SK-N-DZ (cell line): Measurements from ENCODE around the gene CTRB2.
"Not testable (repeated sequence)": the region's sequence is repeated elsewhere in the genome, so short reads cannot be mapped to it uniquely, and the experiment has no call there.

Source experiments
- DNase-seq: peaks from one replicate; pipeline ENCODE4 v3.0.0-alpha.2; 2015; ENCODE audit warnings: low spot score

CTRB2 gene

DNA sequence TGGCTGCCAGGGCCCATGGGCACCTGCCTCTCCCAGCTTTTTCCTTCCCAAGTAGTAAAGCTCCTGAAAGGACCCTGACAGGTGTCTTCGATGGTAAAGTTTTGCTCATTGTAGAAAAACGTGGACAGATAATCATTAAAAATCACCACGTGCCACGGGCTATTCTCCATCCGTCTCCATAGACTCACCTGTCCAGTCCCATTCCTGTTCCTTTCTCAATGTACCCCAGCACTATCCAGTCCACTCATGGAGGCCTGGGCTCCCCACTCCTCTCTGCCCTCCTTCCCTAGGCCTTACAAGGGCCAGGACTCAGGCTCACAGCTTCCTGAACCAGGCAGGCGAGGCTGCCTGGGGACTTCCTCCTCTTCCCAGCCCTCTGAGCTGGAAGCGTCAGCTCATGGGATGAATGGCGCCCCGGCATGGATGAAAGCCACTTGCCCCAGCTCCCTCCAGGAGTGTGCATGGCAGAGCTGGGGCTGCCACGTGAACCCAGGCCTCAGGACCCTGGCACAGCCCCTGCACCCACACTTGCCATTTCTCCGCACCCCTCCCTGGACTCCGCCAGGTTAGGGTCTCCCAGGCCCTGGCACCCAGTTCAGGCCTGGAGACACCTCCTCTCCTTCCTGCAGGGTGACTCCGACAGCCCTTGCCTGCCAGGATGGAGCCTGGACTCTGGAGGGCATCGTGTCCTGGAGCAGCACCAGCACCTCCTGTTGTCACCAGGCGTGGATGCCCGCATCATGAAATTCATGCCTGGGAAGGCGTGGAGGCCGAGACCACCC lies 20.6 kb upstream of the CTRB2 start:
- no peak for DNase-seq

GRCh38 chr16:75226550-75227360 lies 19.8 kb upstream of the CTRB2 start:
- no peak for DNase-seq

DNA sequence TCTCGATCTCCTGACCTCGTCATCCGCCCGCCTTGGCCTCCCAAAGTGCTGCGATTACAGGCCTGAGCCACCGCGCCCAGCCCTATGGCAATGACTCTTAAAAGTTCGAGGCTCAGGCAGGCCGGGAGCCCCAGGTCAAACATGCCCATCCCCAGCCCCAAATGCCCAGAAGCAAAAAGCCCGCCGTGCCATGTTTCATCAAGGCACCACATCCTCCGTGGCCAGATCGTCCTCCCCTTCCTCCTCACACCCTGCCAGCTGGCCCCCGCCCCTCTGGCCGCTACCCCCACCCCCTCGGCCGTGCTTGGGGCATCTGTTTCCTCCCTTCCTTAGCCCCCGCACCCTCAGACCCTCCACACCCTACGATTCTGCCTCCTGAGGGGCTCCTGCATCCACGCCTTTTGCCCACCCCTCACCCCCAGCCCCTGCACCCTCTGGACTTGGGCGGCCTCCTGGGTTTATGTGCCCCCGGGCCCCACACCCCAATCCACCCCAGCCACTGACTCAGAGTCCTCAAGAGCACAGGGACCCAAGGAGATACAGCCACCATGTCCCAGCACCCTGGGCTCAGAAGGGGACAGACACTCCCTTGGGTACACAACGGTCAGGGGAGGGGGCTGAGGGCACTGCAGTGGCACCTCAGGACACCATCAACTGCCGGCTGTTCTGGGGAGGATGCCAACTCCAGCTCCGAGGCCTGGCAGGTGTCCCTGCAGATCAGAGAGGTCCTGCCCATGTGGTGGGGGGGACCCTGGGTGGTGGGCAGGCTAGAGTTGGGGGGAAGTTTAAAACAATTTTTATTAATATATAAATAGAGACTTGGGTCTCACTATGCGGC lies 18.9 kb upstream of the CTRB2 start:
- no peak for DNase-seq

DNA sequence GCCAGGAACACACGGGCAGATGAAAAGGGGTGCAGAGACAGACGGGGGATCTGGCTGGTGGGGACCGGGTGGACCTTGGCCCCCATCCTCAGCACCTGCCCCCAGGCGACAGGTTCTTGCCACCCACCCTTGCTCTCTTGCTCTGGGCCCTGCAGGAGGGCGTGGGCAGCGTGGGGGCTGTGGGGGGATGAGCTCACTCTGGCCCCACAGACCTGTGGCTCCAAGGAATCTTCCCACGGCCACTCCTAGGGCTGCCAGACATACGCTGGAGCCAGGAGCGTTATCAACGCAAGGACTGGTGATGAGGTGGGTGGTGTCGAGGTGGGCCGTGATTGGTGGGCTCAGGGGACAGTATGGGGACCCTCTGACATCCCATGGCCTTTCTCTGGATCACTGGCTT lies 18.1 kb upstream of the CTRB2 start:
- no peak for DNase-seq

GRCh38 chr16:75224306-75225082 lies 17.5 kb upstream of the CTRB2 start:
- DNase-seq, result no peak

DNA sequence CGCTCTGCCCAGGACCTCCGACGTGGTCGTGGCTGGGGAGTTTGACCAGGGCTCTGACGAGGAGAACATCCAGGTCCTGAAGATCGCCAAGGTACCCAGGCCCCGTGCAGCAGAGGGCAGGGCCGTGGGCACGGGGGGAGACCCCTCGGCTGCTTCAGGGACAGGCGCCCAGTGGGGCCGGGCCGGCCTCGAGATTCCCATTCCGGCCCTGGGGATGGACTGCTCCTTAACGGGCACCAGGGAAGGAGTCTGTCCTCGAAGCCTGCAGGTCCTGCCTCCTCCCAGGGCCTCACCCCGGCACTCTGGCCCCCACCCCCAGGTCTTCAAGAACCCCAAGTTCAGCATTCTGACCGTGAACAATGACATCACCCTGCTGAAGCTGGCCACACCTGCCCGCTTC lies 16.2 kb upstream of the CTRB2 start:
- not testable (repeated sequence) for DNase-seq

- DNase-seq, result no peak
Measured at GRCh38 chr16:75222271-75222783, 15.4 kb upstream of the CTRB2 start.

DNA sequence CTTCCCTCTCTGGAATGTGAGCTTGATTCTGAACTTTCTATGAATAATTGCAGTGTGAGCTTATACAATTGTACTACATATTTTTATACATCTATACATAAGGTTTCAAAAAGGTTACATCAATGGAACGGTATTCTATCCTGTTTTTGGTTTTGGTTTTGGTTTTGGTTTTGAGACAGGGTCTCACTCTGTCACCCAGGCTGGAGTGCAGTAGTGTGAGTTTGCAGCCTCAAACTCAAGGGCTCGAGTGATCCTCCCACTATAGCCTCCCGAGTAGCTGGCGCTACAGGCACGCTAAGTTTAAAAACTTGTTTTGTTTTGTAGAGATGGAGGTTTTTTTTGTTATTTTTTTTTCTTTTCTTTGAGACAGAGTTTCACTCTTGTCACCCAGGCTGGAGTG lies 12.9 kb upstream of the CTRB2 start:
- no peak for DNase-seq

- no peak for DNase-seq
Measured at GRCh38 chr16:75219088-75219487, 12.1 kb upstream of the CTRB2 start.

GRCh38 chr16:75218256-75219076 lies 11.5 kb upstream of the CTRB2 start, which contains the start of gene CTRB1:
TSS of gene CTRB1 (plus strand) at chr16:75218988. CDS start at chr16:75219008, 20 bp downstream.
- DNase-seq, result no peak

DNA sequence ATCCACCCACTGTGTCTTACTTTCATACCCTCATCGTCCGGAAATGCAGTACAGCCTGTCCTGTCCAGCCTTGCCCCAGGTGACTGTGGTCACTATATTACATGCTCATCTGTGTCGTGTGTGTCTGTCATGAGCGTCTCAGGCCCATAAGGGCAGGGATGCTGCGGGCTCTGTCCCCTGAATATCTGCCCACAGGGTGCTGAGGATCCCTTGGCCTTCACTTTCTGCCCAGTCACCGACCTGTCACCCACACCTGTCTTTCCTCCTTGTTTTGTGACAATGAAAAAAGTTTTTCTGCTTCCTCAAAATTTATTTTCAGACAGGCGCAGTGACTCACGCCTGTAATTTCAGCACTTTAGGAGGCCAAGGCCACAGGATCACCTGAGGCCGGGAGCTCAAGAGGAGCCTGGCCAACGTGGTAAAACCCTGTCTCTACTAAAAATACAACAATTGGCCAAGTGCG lies 10.5 kb upstream of the CTRB2 start:
- no peak for DNase-seq

GRCh38 chr16:75216576-75216975 lies 9.6 kb upstream of the CTRB2 start:
- DNase-seq, result no peak

- DNase-seq, result no peak
Measured at GRCh38 chr16:75216127-75216526, 9.2 kb upstream of the CTRB2 start.

- DNase-seq, result not testable (repeated sequence)
Measured at GRCh38 chr16:75211286-75211685, 4.3 kb upstream of the CTRB2 start.

GRCh38 chr16:75209944-75210343 lies 3.0 kb upstream of the CTRB2 start:
- no peak for DNase-seq

GRCh38 chr16:75209514-75209913 lies 2.6 kb upstream of the CTRB2 start:
- DNase-seq, result not testable (repeated sequence)

DNA sequence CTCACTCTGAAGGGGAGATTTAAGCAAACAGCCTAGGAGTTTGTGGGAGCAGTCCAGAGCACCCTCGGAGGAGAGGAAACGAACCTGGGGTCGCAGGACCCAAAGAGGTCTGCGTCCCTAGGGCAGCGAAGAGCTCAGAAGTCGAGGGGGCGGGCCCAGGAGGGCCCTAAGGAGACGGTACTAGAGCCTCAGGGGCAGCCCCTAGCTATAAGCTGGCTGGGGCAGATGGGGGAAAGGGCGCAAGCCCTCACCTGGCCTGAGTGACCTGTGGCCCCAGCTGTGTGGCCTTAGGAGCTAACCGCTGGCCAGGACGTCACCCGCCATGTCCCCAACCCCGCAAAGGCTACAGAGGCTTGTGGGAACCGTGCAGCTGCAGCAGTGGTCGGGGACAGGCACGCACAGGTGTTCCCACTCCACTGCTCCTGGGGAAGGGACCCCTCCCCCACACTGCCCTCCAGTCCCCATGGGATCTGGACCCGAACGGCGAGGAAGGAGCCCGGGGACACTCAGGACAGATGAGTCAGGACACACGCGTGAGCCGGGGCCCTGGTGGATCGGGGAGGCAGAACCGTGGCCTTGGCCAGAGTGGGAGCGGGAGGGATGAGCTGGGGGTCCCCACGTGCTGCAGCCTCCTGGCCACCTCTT lies 2.0 kb upstream of the CTRB2 start:
- DNase-seq, result no peak

DNA sequence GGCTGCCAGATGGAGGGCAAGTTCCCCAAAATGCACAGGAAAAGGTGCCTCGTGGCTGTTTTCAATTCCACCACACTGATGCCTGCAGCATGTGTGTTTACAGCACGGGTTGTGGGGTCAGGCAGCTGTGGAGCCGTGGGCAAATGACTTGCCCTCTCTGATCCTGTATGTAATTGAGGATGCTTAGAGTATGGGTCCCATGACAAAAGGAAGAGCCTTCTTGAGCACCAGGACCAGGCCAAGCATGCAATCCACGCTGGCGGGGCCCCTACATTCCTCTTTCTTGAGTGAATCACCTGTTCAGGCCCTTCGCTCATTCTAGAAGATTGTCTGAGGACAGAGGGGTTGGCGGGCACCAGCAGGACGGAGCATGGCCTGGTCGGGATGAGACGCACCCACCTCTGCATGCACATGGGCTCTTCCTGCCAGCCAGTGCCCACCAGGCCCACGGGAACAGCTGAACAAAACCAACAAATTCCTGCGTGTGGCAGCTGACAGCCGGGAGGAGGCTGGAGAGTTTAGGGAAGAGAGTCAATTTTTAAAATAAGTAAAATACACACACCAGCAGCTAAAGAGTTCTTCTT lies 1.4 kb upstream of the CTRB2 start:
- no peak for DNase-seq

GRCh38 chr16:75207831-75208230 lies 870 bp upstream of the CTRB2 start:
- DNase-seq, result no peak
